A204.1 (cell line): ENCODE data around the gene CAPNS1.
"Not testable (repeated sequence)": the region's sequence is repeated elsewhere in the genome, so short reads cannot be mapped to it uniquely, and the experiment has no call there.

Experiments used
- FAIRE-seq: peaks from 2 replicates; lab custom pipeline; 2012; peaks lifted over from hg19 to GRCh38; lab: Jason Lieb, UNC

The CAPNS1 gene

DNA sequence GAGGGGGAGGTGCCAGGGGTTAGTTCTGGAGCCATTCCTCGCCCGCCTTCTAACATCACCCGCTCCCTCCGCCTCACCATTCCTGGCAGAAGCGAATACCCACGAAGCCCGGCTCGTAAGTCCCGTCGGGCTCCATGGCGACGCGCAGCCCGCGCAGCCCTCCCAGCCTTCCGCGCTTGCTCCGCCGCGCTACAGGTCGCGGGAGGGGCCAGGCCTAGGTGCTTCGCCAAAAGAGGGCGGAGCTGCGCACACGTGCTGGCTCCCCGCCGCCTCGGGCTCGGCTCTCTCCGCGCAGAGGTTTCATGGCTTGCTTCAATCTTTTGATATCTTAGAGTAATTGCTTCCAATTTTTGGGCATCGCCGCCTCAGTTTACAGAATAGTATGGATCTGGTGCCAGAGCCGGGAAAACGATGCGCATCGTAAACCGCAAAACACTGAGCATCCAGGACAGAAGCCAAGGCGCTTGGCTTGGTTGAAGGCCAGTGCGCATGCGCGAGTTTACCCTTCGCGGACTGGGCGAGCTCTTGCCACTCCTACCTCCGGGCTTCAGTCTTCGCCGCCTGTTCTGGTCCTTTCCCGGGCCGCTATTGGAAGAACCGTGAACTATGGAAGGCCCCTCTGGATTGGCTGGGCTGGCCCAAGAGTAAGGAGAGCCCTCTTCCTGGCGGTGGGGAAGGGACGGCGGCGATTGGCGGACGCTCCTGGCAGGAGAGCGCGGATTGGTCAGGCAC lies 25.0 kb upstream of the CAPNS1 start, which contains the start of gene POLR2I:
Gene POLR2I, minus strand, starts transcription at position 155 of the 732 bp plus-strand sequence. Its CDS starts 19 bp downstream, at position 136.
- peak; percentile 99 for FAIRE-seq

DNA sequence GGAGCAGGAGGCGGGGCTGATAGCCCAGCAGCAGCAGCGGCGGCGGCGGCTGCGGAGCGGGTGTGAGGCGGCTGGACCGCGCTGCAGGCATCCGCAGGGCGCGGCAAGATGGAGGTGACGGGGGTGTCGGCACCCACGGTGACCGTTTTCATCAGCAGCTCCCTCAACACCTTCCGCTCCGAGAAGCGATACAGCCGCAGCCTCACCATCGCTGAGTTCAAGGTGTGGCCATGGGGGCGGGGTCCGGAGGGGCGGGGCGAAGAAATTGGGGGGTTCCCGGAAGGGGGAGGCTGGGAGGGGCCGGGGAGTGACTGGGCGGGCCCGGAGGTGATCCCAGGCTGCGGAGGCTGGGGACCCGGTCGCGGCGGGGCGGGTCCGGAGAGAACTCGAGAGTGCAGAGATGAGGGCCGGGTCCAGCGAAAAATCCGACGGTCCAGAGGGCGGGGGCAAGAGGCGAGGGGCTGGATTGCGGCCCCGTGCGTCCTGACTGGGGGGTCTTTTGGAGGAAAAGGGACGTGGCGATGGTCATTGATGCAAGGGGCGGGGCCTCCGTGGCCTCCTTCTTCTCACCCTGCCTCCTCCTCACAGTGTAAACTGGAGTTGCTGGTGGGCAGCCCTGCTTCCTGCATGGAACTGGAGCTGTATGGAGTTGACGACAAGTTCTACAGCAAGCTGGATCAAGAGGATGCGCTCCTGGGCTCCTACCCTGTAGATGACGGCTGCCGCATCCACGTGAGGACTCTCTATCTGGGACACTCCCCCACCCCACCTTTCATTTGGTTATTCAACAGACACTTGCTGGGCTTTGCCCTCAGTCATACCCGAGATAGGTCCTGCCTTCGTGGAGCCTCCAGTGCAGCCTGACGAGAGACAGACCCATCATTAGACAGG lies 24.2 kb upstream of the CAPNS1 start, which contains the start of gene TBCB:
Gene TBCB, plus strand, starts transcription at position 16 of the 891 bp plus-strand sequence. Its CDS starts 93 bp downstream, at position 109.
- no peak for FAIRE-seq

DNA sequence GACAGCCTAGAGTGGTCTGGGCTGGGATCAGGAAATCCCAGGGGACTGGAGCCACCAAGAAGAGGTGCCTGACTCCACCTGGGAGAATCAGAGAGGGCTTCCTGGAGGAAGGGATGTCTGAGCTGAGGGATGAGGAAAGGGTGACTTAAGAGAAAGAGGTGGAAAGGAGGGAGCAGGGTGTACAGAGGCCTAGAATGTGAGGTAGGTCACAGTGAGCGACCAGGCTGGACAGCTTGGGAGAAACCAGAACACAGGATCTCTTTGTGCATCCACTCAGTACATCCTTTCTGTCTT lies 23.6 kb upstream of the CAPNS1 start:
- no peak for FAIRE-seq

DNA sequence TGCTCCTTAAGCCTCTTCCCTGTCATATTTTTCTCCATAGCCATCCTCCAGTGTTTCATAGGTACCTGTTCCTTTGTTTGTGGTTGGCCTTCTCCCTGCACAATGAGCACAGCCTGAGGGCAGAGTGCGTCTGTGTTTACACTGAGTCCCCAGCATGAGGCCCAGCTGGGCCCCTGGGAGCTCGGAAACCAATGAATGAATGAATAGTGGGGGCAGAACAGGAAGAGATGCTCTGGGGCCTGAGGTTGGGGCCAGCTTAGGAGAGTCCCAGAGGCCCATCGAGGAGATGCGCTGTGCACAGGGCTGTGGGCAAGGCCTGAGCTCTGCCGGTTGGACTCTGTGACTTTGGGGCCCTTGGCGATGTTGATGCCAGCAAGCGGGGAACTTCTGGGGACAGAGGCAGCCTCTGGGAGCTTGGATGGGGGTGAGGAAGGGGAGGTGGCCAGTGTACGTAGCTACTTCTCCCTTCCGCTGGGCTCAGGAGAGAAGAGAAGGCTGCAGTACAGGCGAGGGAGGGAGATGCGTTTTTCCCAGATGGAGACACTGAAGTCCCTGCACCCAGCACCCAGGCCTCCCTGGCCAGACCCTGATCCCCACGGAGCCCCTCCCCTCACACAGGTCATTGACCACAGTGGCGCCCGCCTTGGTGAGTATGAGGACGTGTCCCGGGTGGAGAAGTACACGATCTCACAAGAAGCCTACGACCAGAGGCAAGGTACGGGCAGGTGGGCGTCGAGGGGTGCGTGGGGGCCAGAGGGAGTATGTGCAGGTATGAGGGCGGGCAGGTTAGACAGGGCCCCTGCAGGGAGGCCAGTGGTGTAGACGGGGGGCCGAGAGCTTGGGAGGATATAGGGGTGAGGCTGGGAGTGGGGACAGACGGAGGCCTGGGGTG lies 19.5 kb upstream of the CAPNS1 start:
- no peak for FAIRE-seq

DNA sequence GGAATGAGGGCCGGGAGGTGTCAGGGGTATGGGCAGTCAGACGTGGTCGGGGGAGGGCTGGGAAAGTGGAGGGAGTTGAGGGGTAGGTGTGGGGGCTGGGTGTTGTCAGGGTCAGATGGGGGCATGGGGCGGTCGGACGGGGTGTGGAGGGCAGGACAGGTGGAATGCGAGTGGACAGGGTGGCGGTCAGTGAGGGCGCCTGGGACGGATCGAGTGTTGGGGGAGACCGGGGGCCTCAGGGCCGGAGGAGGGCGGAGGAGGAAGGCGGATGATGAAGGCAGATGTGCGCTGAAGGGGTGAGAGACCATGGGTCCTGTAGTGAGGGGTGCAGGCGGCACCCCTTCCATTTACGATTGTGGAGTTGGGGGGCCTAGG lies 18.9 kb upstream of the CAPNS1 start:
- FAIRE-seq: no peak

DNA sequence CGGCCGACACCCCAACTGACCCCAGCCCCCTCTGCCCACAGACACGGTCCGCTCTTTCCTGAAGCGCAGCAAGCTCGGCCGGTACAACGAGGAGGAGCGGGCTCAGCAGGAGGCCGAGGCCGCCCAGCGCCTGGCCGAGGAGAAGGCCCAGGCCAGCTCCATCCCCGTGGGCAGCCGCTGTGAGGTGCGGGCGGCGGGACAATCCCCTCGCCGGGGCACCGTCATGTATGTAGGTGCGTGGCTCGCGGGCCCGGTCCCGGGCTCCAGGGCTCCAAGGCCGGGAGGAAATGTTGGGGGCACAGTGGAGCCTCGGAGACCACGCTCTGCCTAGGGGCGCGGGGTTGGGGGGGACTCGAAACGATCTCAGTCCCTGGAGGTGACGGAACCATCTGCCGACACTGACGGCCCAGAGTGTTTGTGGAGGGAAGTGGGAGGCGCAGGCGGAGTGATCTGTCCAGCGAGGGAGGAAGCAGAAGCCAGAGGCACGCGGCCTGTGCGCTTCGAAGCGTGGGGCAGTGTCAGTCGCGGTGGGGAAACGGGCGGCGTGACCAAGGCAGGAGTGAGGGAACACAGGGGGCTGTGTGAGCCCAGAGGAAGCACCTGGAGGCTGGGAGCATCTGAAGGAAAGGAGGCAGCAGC lies 18.3 kb upstream of the CAPNS1 start:
- FAIRE-seq: no peak

DNA sequence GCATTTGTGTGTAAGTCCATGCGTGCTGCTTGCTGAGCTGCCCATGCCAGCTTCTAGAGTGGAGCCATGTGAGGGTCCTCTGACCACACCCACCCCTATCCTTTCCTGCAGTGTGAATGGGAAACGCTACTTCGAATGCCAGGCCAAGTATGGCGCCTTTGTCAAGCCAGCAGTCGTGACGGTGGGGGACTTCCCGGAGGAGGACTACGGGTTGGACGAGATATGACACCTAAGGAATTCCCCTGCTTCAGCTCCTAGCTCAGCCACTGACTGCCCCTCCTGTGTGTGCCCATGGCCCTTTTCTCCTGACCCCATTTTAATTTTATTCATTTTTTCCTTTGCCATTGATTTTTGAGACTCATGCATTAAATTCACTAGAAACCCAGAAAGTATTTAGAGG lies 14.3 kb upstream of the CAPNS1 start:
- FAIRE-seq: no peak

DNA sequence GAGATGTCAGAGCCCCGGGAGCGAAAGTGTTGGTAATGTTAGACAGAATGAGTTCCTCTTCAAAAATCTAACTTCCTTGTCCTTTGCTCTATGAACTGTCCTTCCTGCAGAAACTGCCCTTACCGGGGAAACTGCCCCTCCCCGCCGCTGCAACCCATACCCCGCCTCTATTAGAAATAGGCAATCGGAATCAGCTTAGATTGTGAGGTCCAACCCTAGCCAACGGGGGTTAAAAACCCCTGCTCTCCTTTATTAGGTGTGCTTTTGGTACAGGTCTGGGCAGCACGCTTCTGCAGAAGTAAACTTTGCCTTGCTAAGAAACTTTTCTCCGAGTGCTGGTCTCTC lies 11.5 kb upstream of the CAPNS1 start:
- no peak for FAIRE-seq

DNA sequence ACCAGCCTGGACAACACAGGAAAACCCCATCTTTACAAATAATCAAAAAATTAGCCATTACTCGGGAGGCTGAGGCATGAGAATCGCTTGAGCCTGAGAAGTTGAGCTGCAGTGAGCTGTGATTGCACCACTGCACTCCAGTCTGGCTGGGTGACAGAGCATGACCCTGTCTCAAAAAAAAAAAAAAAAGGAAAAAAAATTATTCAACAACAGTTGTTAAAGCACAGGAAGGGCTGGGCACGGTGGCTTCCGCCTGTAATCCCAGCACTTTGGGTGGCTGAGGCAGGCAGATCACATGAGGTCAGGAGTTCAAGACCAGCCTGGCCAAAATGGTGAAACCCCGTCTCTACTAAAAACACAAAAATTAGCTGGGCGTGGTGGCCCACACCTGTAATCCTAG lies 8.6 kb upstream of the CAPNS1 start:
- not testable (repeated sequence) for FAIRE-seq

DNA sequence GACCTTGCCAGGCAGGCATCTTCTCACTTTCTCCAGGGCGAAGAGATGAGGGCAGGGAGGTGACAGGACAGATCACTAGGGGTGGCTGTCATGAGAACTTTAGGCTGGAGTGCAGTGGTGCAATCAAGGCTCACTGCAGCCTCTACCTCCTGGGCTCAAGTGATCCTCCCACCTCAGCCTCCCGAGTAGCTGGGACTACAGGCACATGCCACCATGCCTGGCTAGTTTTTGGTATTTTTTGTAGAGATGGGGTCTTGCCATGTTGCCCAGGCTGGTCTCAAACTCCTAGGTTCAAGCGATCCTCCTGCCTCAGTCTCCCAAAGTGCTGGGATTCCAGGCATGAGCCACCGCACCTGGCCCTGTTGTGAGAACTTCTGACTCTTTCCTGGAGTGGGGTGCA lies 5.0 kb upstream of the CAPNS1 start:
- not testable (repeated sequence) for FAIRE-seq

DNA sequence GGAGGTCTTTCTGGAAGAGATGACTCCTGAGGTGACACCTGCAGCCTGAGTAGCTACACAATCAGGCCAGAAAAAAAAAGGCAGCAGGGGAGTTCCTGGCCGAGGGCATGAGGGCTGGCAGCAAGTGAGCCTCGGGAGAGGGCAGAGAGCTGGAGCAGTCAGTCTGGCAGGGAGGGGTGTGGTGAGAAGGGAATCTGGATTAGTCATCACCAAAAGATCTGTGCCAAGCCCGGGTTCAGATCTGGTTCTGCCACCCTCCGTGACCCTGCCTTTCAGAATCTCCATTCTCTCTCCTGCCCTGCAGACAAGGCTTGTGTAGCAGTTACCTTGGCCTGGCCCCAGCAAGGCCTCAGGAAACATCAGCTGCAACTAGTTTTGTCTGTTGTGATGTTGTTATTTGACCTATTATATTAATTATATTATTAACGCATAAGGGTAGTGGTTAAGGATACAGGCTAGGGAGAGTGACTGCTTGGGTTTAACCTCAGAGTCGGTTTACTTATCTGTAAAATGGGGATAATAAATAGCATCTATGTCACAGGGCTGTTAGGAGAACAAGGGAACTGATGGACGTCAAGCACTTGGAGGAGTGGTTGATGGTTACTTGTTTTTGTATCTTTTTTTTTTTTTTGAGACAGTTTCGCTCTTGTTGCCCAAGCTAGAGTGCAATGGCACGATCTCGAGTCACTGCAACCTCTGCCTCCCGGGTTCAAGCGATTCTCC lies 2.7 kb upstream of the CAPNS1 start:
- no peak for FAIRE-seq

DNA sequence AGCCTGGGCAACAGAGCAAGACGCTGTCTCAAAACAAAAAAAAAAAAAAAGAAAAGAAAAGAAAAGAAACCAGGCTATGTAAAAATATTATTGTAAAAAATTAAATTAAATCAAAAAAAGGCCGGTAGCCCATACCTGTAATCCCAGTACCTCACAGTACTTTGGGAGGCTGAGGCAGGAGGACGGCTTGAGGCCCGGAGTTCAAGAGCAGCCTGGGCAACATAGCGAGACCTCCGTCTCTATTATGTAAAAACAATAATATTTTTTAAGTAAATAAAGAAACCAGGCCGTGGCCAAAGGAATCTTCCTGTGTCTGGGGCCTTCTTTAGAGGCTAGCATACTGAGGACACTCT lies 770 bp upstream of the CAPNS1 start:
- FAIRE-seq: no peak

DNA sequence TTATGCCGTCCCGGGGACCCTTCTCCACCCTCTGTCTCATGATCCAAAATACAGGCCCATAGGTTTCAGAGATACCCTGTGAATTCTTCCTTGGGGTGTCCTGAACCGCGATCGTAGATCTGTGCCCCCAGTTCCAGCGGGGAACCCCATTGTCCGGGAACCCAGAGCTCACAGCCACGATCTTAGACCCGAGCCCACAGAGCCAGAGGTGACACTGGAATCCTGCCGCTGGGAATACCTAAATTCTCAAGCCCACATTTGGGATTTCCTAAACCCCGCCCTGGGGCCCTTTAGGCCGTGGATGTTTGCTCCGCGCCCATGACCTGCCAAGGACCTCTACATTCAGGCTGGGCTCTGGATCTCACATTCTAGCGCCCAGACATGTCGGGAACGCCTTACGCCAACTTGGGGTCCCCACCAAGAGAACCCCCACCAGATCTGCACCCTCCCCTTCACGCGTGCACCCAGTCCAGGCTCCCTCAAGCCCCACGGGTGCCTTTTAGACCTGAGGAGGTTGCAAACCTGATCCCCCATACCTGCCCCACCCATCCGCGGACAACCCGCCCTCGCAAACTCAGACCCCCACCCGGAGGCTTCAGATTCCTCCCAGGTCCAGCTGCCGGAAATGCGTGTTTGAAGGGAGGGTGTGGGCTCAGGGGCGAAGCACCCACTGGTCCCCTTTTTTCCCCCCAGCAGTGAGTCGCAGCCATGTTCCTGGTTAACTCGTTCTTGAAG lies 605 bp downstream of the CAPNS1 start:
- FAIRE-seq: no peak

DNA sequence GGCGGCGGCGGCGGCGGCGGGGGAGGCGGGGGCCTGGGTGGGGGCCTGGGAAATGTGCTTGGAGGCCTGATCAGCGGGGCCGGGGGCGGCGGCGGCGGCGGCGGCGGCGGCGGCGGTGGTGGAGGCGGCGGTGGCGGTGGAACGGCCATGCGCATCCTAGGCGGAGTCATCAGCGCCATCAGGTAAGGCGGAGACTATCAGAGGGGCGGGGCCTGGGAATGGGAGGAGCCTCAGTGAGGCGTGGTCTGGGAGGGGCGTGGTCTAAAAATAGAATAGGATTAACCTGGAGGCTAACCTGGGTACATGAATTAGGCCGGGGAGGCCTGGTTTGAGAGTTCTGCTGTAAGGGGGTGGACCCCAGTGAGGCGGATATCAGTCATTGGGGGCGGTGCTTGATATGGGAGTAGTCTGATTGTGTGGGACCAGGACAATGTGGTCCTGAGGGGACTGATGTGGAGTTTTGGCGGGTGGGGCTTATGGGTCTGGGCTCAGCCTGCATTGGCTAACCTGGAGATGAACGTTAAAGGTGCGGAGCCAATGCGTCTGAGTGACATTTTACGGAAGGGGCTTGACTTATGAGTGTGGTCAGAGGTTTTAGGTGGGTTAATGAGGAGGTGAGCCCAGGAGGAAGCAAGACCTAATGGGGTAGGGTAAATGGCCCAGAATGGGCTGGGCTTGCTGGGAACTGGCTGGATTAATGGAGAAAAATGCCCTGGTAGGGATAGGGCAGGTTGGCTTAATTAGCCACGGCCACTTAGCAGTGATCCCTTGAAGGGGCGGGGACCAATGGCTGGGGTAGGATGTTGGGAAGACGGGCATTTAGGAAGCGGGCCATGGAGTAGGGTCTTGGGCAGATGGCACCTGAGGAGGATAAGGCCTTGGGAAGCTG lies 1.4 kb downstream of the CAPNS1 start:
- FAIRE-seq: no peak

DNA sequence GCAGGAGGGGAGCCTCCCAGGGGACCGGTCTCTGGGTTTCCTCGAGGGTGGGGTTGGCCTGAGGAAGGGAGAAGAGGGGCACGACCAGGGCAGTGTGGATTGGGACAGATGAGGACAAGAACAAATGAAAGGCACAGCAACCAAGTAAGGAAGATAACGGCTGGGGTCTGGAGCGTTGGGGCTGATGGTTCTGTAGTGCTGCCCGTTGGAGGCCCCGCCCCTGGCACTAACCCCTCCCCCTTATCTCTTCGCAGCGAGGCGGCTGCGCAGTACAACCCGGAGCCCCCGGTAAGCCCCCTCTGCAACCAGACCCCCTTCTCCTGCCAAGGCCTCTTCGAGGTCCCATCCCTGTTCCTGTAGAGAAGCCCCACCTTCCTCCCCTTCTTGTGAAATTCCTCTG lies 2.2 kb downstream of the CAPNS1 start:
- no peak for FAIRE-seq

DNA sequence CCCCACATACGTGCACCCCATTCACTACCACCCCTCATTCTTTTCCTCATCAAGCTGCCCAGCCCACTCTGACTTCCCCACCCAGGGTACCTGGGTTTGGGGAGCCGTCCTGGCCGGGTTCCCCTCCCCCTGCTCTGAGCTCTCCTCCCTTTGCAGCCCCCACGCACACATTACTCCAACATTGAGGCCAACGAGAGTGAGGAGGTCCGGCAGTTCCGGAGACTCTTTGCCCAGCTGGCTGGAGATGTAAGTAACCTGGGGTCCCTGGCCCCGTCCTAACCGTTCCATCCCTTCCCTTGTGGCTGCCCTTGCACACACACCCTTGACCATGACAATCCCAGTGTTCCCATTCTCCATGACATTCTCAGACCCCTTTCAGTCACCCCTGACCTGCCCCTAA lies 2.6 kb downstream of the CAPNS1 start:
- FAIRE-seq: no peak

DNA sequence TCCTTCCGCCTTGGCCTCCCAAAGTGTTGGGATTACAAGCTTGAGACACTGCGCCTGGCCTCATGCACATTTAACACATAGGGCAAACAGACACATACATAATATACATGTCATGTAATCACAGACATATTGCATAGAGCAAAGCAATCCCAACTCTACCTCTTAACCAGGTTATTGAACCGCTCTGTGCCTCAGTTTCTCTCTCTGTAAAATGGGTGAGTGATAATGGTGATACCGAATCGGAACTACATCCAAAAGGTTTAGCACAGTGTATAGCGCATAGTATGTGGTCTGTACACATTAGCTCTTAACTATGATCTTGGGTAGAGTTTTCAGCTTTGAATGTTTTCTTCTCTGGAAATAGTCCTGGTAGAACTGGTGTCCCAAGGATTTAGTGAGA lies 4.8 kb downstream of the CAPNS1 start:
- FAIRE-seq: no peak

DNA sequence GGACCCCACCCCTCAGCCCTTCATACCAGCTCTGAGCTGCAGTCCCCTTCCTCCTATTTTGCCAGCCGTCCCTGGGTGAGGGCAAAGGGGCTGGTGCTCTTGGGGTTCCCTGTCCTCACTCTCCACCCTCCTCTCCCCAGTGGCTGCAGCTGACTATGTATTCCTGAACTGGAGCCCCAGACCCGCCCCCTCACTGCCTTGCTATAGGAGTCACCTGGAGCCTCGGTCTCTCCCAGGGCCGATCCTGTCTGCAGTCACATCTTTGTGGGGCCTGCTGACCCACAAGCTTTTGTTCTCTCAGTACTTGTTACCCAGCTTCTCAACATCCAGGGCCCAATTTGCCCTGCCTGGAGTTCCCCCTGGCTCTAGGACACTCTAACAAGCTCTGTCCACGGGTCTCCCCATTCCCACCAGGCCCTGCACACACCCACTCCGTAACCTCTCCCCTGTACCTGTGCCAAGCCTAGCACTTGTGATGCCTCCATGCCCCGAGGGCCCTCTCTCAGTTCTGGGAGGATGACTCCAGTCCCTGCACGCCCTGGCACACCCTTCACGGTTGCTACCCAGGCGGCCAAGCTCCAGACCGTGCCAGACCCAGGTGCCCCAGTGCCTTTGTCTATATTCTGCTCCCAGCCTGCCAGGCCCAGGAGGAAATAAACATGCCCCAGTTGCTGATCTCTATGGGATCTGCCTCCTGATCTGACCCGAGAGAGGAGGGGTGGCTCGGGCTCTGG lies 10.0 kb downstream of the CAPNS1 start:
- no peak for FAIRE-seq

DNA sequence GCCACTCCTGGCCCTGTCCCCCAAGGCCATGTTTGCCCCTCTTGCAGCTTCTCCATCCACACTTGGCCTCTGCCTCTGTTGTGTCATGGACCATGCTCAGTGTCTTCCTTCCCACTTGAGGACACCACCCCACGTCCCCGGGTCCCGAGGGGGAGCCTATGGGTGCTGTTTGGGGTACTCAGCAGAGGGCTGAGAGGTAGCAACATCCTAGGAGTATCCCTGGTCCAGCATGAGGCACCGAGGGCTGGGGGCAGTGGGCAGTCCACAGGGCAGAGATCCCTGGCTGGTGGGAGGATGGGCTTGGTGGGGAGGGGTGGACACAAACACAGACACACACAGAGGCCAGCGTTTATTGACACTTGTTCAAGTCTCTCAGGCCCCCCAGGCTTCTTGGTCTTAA lies 10.7 kb downstream of the CAPNS1 start:
- FAIRE-seq: no peak
